GM12892 (cell line): ENCODE measurements around the gene GAS2L2.

Source experiments
- DNase-seq: peaks from one replicate; pipeline ENCODE4 v3.0.0; 2011; ENCODE audit not compliant: insufficient read length
- FAIRE-seq: peaks from 2 replicates; lab custom pipeline; 2011; peaks lifted over from hg19 to GRCh38; lab: Jason Lieb, UNC
- POLR2A ChIP-seq: IDR thresholded peaks from 2 replicates; pipeline ENCODE4 v1.6.1; 2011; ENCODE audit warnings: low read depth, low read length, control low read depth
- POLR2AphosphoS5 ChIP-seq: IDR thresholded peaks from 2 replicates; pipeline ENCODE4 v1.6.1; 2011; ENCODE audit warnings: low read depth, low read length, control low read depth
- TAF1 ChIP-seq: IDR thresholded peaks from 2 replicates; pipeline ENCODE4 v1.6.1; 2011; ENCODE audit warnings: low read depth, mild to moderate bottlenecking, control low read depth, low read length, borderline replicate concordance

Gene GAS2L2

GRCh38 chr17:35788477-35789368 lies 35.7 kb upstream of the GAS2L2 start:
- no peak for TF ChIP-seq POLR2AphosphoS5
- TF ChIP-seq TAF1 = no peak
- TF ChIP-seq POLR2A = no peak
- FAIRE-seq (no peak), DNase-seq (no peak)

GRCh38 chr17:35786941-35787432 lies 33.9 kb upstream of the GAS2L2 start:
- no peak for TF ChIP-seq POLR2AphosphoS5
- no peak for TF ChIP-seq POLR2A
- TF ChIP-seq TAF1 = no peak
- FAIRE-seq (no peak), DNase-seq (no peak)

DNA sequence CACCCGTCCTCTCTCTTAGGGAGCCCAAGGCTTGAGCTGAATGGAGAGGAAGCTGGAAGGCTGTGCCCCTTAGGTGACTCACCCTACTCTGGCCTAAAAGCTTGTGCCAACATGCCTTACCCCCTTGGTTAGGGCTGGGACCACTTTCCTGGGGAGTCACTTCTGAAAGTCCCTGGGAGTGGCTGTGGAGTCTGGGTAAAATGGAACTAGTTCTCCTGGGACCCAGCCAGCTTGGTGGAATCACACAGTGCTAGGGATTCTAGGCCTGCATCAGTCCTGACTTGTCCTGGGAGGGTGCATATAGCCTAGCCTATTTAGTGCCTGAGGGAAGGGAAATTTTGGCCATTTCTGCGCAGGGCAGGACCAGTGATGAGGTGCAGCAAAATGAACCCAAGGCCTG lies 31.9 kb upstream of the GAS2L2 start:
- no peak for TF ChIP-seq POLR2AphosphoS5
- TF ChIP-seq POLR2A = no peak
- no peak for TF ChIP-seq TAF1
- no peak for DNase-seq

GRCh38 chr17:35780950-35781349 lies 27.9 kb upstream of the GAS2L2 start:
- FAIRE-seq = no peak
- TF ChIP-seq TAF1 (no peak), POLR2AphosphoS5 (no peak), POLR2A (no peak)
- no peak for DNase-seq

More for the DNA sequence above, 31.9 kb upstream of the GAS2L2 start:
- FAIRE-seq = no peak

- TF ChIP-seq POLR2A (no peak), TAF1 (no peak), POLR2AphosphoS5 (no peak)
- DNase-seq = no peak
- FAIRE-seq = no peak
Measured at GRCh38 chr17:35778641-35779196, 25.7 kb upstream of the GAS2L2 start.

- DNase-seq = no peak
- no peak for FAIRE-seq
- TF ChIP-seq TAF1 = no peak
- TF ChIP-seq POLR2AphosphoS5 = no peak
- no peak for TF ChIP-seq POLR2A
Measured at GRCh38 chr17:35775583-35775982, 22.5 kb upstream of the GAS2L2 start.

DNA sequence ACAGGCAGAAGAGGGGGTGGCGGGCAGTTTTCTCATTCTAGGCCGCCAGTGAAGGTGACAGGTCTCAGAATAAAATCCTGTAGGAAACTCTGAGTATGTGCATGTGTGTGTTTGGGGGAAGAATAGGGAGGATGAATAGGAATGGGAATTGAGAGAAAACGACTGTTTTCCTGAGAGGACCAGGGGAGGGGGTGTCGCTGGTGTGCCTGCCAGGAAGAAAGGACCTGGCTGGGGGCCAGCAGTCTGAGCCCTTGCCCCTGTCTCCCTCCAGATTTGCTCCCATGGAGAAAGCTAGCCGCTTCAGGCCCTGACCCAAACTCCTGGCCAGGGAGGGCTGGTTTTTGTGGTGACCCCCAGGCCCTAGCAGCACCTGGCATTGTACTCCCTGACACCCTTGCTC lies 22.0 kb upstream of the GAS2L2 start:
- FAIRE-seq (no peak), DNase-seq (no peak)
- TF ChIP-seq TAF1 (no peak), POLR2A (no peak), POLR2AphosphoS5 (no peak)

- DNase-seq = no peak
- TF ChIP-seq TAF1 = no peak
- TF ChIP-seq POLR2AphosphoS5 = no peak
- no peak for TF ChIP-seq POLR2A
- FAIRE-seq = no peak
Measured at GRCh38 chr17:35774499-35774898, 21.5 kb upstream of the GAS2L2 start.

DNA sequence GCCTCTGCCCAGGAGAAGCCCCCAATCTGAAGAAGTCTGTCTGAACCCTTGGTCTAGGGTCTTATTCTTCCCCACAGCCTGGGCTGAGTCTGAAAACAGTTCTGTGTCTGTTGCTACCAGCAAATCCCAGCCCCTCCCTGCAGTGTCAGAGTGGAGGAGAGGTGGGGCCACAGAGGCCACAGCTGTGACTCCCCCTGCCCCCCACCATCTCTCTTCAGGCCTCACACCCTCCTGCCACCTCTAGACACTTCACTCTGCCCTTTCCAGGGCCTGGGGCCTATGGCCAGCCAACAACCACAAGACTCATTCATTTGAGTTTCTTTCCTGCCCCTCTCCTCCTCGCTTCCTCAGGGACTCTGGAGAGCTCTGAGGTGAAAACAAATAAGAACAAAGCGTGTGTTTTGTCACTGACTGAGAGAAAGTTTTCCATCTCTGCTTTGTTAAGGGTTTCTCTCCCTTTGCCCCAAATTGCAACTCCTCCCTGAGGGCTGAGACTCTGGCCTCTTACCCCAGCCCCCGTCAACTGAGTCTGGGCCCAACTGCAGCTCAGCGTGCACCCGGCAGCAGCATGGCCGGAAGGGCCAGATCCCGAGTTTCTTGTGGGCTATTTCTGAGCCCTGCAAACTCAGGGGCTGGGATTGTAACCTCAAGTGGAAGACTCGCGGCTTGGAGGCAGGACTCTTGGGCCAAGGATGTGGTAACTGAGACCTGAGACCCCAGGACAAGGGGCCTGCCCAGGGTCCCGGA lies 20.8 kb upstream of the GAS2L2 start:
- FAIRE-seq (no peak), DNase-seq (no peak)
- no peak for TF ChIP-seq POLR2AphosphoS5
- no peak for TF ChIP-seq TAF1
- no peak for TF ChIP-seq POLR2A

GRCh38 chr17:35773129-35773528 lies 20.1 kb upstream of the GAS2L2 start:
- DNase-seq (no peak), FAIRE-seq (no peak)
- no peak for TF ChIP-seq TAF1
- TF ChIP-seq POLR2AphosphoS5 = no peak
- TF ChIP-seq POLR2A = no peak

DNA sequence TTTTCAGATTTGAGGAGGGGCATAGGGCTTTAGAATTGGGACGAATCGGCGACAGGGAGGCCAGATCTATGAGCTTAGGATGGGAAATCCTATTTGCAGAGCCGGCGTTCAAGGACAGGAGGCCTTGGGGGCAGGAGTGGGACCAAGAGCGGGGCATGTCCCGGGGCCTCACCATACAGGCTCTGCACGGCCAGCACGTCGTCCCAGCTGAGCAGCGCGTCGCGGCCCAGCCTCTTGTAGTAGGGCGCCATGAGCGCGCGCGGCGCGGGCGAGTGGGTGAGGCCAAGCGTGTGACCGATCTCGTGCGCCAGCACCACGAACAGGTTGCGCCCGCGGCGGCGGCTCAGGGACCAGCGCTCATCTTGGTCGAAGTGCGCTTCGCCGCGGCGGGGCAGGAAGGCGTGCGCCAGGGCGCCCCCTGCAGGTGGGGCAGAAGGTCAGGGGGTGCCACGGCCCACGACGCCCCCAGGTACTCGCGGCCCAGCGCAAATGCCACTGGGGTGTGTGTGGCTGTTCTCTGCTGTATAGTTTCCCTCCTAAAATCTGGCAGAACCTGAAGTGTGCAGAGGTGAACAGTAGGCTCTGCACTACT lies 17.0 kb upstream of the GAS2L2 start:
- TF ChIP-seq TAF1 (no peak), POLR2AphosphoS5 (no peak), POLR2A (no peak)
- DNase-seq (no peak), FAIRE-seq (no peak)
